WTC11 (cell line): ENCODE measurements around the gene SLC47A2. TPM values are rescaled to one million over a fixed set of nuclear protein-coding genes. Genes with fewer than 3 reads are reported as not detected.

Source experiments
- ATAC-seq: fragments of 200-7000 bp; cut with Tn5 transposase; 2 replicates; pipeline ENCODE4 v1.10.0; 2021; ENCODE audit warnings: mild to moderate bottlenecking, moderate library complexity
- CTCF ChIA-PET: fragments of 300-600 bp; sonication (Branson Sonifier 250); formaldehyde crosslinking; loops from one replicate; lab custom pipeline; 2021; ENCODE audit warnings: antibody characterized with exemption; lab: Charles Lee
- POLR2A ChIA-PET: fragments of 350-600 bp; sonication (Branson Sonifier 250); formaldehyde crosslinking; loops from one replicate; lab custom pipeline; 2021; ENCODE audit warnings: antibody characterized with exemption; lab: Charles Lee
- DNase-seq: peaks from one replicate; pipeline ENCODE4 v3.0.0; 2021; ENCODE audit warnings: low spot score
- H3K27ac Mint-ChIP-seq: 2 replicates; pipeline ENCODE4 v1.8.0; 2021; ENCODE audit warnings: mixed read lengths
- H3K27me3 Mint-ChIP-seq: 2 replicates; pipeline ENCODE4 v1.8.0; 2021; ENCODE audit warnings: low read depth, mild to moderate bottlenecking, moderate library complexity, mixed read lengths
- H3K36me3 Mint-ChIP-seq: 2 replicates; pipeline ENCODE4 v1.8.0; 2021; ENCODE audit warnings: mixed read lengths
- H3K4me1 Mint-ChIP-seq: 2 replicates; pipeline ENCODE4 v1.8.0; 2022; ENCODE audit warnings: mixed read lengths
- H3K4me3 Mint-ChIP-seq: 2 replicates; pipeline ENCODE4 v1.8.0; 2021; ENCODE audit warnings: mild to moderate bottlenecking, moderate library complexity, mixed read lengths
- H3K9me3 Mint-ChIP-seq: 2 replicates; pipeline ENCODE4 v1.8.0; 2021; ENCODE audit warnings: mixed read lengths
- CBFB ChIP-seq: sonication (generic); formaldehyde crosslinking; IDR thresholded peaks from 2 replicates; pipeline ENCODE4 v1.8.1; 2022; ENCODE audit warnings: mild to moderate bottlenecking, low read depth, missing genetic modification reagents
- CREM ChIP-seq: sonication (generic); formaldehyde crosslinking; IDR thresholded peaks from 2 replicates; pipeline ENCODE4 v1.8.1; 2022; ENCODE audit warnings: mild to moderate bottlenecking, missing genetic modification reagents, moderate library complexity
- IRF2 ChIP-seq: sonication (generic); formaldehyde crosslinking; IDR thresholded peaks from 2 replicates; pipeline ENCODE4 v1.8.0; 2022; ENCODE audit warnings: low read depth, missing genetic modification reagents, borderline replicate concordance
- JAZF1 ChIP-seq: fragments of 250-450 bp; sonication (Bioruptor Pico); IDR thresholded peaks from 2 replicates; pipeline ENCODE4 v1.9.0; 2021; ENCODE audit warnings: moderate library complexity, mild to moderate bottlenecking, inconsistent platforms
- NFATC4 ChIP-seq: fragments of 250-450 bp; sonication (Bioruptor Pico); IDR thresholded peaks from 2 replicates; pipeline ENCODE4 v1.9.0; 2021; ENCODE audit warnings: mild to moderate bottlenecking
- RELA ChIP-seq: sonication (generic); formaldehyde crosslinking; IDR thresholded peaks from 2 replicates; pipeline ENCODE4 v1.8.1; 2022; ENCODE audit warnings: missing genetic modification reagents, mild to moderate bottlenecking, borderline replicate concordance
- TEAD1 ChIP-seq: sonication (generic); formaldehyde crosslinking; IDR thresholded peaks from 2 replicates; pipeline ENCODE4 v1.8.0; 2022; ENCODE audit warnings: mild to moderate bottlenecking, missing genetic modification reagents
- TP53 ChIP-seq: sonication (generic); formaldehyde crosslinking; IDR thresholded peaks from 2 replicates; pipeline ENCODE4 v1.8.1; 2023; ENCODE audit warnings: mild to moderate bottlenecking, missing genetic modification reagents
- ZNF138 ChIP-seq: sonication (generic); formaldehyde crosslinking; conservative IDR thresholded peaks from 2 replicates; pipeline ENCODE4 v1.8.1; 2022; ENCODE audit warnings: mild to moderate bottlenecking, moderate library complexity, missing genetic modification reagents
- ZNF423 ChIP-seq: fragments of 250-450 bp; sonication (Bioruptor Pico); IDR thresholded peaks from 2 replicates; pipeline ENCODE4 v2.1.2; 2022; ENCODE audit warnings: mild to moderate bottlenecking, moderate library complexity
- ZNF671 ChIP-seq: fragments of 250-450 bp; sonication (Bioruptor Pico); IDR thresholded peaks from 2 replicates; pipeline ENCODE4 v1.8.0; 2021; ENCODE audit warnings: mild to moderate bottlenecking
- total RNA-seq: library from RNA; stranded (reverse); gene quantifications from 3 replicates; pipeline ENCODE4 v1.2.3, GENCODE V29; 2021
- TF ChIP-seq, protein P1 (sequence below): sonication (generic); formaldehyde crosslinking; IDR thresholded peaks from 2 replicates; pipeline ENCODE4 v1.8.0; 2022; ENCODE audit warnings: missing genetic modification reagents
- TF ChIP-seq, protein P2 (sequence below): sonication (generic); formaldehyde crosslinking; IDR thresholded peaks from 2 replicates; pipeline ENCODE4 v1.8.0; 2022; ENCODE audit warnings: mild to moderate bottlenecking, missing genetic modification reagents
- TF ChIP-seq, protein P3 (sequence below): fragments of 200-600 bp; IDR thresholded peaks from 2 replicates; pipeline ENCODE4 v1.8.0; 2022; ENCODE audit warnings: antibody characterized with exemption
- TF ChIP-seq, protein P4 (sequence below): sonication (generic); formaldehyde crosslinking; conservative IDR thresholded peaks from 2 replicates; pipeline ENCODE4 v1.8.1; 2023; ENCODE audit warnings: mild to moderate bottlenecking, low read depth, missing genetic modification reagents, moderate library complexity
- TF ChIP-seq, protein P5 (sequence below): sonication (generic); formaldehyde crosslinking; IDR thresholded peaks from 2 replicates; pipeline ENCODE4 v1.8.1; 2022; ENCODE audit warnings: mild to moderate bottlenecking, missing genetic modification reagents, moderate library complexity, borderline replicate concordance
- TF ChIP-seq, protein P6 (sequence below): sonication (generic); formaldehyde crosslinking; IDR thresholded peaks from 2 replicates; pipeline ENCODE4 v1.8.1; 2022; ENCODE audit warnings: missing genetic modification reagents, borderline replicate concordance
- TF ChIP-seq, protein P7 (sequence below): sonication (generic); formaldehyde crosslinking; IDR thresholded peaks from 2 replicates; pipeline ENCODE4 v1.8.0; 2022; ENCODE audit warnings: mild to moderate bottlenecking, missing genetic modification reagents

Gene SLC47A2
- total RNA-seq, 1 experiment from 2014 or later: not detected

DNA sequence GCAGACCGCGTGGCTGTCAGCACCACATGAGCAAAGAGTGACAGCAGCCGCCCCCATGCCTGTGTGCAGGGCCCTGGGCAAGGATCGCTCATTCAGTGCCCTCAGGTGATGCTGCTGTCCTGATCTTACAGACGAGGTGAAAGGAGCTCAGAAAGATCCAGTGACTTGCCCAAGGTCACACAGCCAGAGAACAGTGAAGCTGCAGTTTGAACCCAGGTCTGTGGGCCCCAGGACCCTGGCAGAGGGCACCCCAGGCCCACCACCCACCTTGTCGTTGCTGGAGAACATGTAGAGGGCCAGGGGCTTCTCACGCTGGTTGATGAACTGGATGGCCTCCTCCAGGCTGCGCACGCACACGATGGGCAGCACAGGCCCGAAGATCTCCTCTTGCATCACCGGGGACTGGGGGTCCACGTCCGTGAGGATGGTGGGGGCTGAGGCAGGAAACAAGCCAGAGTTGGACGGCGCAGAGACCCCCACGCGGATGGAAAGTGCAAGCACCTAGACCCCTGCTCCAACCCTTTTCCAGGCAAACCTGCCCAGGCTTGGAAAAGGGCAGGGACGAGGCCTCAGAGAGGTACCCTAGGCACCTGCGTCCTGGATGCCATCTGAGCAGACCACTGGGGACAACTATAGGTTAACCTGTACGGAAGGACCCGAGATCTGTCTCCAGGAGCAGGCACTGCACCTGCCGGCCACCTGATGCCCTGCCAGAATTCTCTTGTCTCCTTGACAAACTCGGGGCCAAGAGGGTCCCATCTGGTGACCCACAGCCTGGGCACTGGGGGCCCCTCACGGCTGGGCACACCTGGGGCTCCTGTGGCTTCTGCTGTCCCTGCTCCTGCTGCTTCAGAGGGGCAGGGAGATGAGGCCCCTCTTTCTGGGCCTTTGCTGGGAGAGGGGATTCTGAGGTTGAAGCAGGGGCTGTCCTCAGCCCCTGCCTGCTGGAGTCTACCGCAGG lies 23.1 kb upstream of the SLC47A2 start:
- POLR2A ChIA-PET: no interaction called here
- TF ChIP-seq ZNF138 (CRISPR knock-in tag): no peak
- CTCF ChIA-PET: no interaction called here

DNA sequence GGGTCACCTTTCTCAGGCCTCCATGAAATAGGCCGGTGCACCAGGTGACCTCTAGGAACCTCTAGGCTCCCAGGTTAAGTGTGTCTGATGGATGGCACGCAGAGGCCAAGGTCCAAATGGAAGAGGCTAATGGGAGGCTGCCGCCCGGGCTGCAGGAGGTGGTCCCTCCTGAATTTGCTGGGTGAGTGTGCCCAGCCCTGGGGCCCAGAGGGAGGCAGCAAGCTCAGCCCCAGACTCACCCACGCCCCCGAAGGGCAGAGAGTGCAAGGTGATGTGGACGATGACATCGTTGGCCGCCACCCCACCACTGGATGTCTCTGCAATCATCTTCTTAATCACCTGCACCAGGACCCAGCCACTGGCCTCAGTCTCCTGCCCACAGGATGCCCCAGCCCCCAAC lies 22.4 kb upstream of the SLC47A2 start:
- ChIA-PET CTCF (no interaction called here), POLR2A (no interaction called here)
- no peak overlapping the region for H3K27ac Mint-ChIP-seq
- no peak for DNase-seq
- H3K36me3 Mint-ChIP-seq: no peaks in the 10 kb centered on the region
- H3K9me3 Mint-ChIP-seq: no peaks in the 10 kb centered on the region
- no peak overlapping the region for H3K4me3 Mint-ChIP-seq
- ATAC-seq: no peak
- H3K4me1 Mint-ChIP-seq: 0 out of 2 replicates have a peak, but pooled peaks cover 3% of the 10 kb centered on the region
- H3K27me3 Mint-ChIP-seq: no peaks in the 10 kb centered on the region; the same call in 1 of the 2 replicates
- TF ChIP-seq JAZF1 (CRISPR knock-in tag): no peak
- TF ChIP-seq, protein P1, sequence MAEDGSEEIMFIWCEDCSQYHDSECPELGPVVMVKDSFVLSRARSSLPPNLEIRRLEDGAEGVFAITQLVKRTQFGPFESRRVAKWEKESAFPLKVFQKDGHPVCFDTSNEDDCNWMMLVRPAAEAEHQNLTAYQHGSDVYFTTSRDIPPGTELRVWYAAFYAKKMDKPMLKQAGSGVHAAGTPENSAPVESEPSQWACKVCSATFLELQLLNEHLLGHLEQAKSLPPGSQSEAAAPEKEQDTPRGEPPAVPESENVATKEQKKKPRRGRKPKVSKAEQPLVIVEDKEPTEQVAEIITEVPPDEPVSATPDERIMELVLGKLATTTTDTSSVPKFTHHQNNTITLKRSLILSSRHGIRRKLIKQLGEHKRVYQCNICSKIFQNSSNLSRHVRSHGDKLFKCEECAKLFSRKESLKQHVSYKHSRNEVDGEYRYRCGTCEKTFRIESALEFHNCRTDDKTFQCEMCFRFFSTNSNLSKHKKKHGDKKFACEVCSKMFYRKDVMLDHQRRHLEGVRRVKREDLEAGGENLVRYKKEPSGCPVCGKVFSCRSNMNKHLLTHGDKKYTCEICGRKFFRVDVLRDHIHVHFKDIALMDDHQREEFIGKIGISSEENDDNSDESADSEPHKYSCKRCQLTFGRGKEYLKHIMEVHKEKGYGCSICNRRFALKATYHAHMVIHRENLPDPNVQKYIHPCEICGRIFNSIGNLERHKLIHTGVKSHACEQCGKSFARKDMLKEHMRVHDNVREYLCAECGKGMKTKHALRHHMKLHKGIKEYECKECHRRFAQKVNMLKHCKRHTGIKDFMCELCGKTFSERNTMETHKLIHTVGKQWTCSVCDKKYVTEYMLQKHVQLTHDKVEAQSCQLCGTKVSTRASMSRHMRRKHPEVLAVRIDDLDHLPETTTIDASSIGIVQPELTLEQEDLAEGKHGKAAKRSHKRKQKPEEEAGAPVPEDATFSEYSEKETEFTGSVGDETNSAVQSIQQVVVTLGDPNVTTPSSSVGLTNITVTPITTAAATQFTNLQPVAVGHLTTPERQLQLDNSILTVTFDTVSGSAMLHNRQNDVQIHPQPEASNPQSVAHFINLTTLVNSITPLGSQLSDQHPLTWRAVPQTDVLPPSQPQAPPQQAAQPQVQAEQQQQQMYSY (CRISPR knock-in tag): no peak
- TF ChIP-seq CBFB (CRISPR knock-in tag): no peak
- TF ChIP-seq, protein P2, sequence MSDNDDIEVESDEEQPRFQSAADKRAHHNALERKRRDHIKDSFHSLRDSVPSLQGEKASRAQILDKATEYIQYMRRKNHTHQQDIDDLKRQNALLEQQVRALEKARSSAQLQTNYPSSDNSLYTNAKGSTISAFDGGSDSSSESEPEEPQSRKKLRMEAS (CRISPR knock-in tag): no peak
- TF ChIP-seq, protein P3, sequence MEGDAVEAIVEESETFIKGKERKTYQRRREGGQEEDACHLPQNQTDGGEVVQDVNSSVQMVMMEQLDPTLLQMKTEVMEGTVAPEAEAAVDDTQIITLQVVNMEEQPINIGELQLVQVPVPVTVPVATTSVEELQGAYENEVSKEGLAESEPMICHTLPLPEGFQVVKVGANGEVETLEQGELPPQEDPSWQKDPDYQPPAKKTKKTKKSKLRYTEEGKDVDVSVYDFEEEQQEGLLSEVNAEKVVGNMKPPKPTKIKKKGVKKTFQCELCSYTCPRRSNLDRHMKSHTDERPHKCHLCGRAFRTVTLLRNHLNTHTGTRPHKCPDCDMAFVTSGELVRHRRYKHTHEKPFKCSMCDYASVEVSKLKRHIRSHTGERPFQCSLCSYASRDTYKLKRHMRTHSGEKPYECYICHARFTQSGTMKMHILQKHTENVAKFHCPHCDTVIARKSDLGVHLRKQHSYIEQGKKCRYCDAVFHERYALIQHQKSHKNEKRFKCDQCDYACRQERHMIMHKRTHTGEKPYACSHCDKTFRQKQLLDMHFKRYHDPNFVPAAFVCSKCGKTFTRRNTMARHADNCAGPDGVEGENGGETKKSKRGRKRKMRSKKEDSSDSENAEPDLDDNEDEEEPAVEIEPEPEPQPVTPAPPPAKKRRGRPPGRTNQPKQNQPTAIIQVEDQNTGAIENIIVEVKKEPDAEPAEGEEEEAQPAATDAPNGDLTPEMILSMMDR: no peak
- TF ChIP-seq, protein P4, sequence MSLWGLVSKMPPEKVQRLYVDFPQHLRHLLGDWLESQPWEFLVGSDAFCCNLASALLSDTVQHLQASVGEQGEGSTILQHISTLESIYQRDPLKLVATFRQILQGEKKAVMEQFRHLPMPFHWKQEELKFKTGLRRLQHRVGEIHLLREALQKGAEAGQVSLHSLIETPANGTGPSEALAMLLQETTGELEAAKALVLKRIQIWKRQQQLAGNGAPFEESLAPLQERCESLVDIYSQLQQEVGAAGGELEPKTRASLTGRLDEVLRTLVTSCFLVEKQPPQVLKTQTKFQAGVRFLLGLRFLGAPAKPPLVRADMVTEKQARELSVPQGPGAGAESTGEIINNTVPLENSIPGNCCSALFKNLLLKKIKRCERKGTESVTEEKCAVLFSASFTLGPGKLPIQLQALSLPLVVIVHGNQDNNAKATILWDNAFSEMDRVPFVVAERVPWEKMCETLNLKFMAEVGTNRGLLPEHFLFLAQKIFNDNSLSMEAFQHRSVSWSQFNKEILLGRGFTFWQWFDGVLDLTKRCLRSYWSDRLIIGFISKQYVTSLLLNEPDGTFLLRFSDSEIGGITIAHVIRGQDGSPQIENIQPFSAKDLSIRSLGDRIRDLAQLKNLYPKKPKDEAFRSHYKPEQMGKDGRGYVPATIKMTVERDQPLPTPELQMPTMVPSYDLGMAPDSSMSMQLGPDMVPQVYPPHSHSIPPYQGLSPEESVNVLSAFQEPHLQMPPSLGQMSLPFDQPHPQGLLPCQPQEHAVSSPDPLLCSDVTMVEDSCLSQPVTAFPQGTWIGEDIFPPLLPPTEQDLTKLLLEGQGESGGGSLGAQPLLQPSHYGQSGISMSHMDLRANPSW (CRISPR knock-in tag): no peak
- TF ChIP-seq, protein P5, sequence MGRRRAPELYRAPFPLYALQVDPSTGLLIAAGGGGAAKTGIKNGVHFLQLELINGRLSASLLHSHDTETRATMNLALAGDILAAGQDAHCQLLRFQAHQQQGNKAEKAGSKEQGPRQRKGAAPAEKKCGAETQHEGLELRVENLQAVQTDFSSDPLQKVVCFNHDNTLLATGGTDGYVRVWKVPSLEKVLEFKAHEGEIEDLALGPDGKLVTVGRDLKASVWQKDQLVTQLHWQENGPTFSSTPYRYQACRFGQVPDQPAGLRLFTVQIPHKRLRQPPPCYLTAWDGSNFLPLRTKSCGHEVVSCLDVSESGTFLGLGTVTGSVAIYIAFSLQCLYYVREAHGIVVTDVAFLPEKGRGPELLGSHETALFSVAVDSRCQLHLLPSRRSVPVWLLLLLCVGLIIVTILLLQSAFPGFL: no peak
- no peak for TF ChIP-seq ZNF671 (CRISPR knock-in tag)
- no peak for TF ChIP-seq TEAD1
- TF ChIP-seq, protein P6, sequence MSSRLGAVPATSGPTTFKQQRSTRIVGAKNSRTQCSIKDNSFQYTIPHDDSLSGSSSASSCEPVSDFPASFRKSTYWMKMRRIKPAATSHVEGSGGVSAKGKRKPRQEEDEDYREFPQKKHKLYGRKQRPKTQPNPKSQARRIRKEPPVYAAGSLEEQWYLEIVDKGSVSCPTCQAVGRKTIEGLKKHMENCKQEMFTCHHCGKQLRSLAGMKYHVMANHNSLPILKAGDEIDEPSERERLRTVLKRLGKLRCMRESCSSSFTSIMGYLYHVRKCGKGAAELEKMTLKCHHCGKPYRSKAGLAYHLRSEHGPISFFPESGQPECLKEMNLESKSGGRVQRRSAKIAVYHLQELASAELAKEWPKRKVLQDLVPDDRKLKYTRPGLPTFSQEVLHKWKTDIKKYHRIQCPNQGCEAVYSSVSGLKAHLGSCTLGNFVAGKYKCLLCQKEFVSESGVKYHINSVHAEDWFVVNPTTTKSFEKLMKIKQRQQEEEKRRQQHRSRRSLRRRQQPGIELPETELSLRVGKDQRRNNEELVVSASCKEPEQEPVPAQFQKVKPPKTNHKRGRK (CRISPR knock-in tag): no peak
- TF ChIP-seq, protein P7, sequence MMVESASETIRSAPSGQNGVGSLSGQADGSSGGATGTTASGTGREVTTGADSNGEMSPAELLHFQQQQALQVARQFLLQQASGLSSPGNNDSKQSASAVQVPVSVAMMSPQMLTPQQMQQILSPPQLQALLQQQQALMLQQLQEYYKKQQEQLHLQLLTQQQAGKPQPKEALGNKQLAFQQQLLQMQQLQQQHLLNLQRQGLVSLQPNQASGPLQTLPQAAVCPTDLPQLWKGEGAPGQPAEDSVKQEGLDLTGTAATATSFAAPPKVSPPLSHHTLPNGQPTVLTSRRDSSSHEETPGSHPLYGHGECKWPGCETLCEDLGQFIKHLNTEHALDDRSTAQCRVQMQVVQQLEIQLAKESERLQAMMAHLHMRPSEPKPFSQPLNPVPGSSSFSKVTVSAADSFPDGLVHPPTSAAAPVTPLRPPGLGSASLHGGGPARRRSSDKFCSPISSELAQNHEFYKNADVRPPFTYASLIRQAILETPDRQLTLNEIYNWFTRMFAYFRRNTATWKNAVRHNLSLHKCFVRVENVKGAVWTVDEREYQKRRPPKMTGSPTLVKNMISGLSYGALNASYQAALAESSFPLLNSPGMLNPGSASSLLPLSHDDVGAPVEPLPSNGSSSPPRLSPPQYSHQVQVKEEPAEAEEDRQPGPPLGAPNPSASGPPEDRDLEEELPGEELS (CRISPR knock-in tag): no peak
- TF ChIP-seq NFATC4 (CRISPR knock-in tag): no peak
- no peak for TF ChIP-seq ZNF423 (CRISPR knock-in tag)
- TF ChIP-seq CREM (CRISPR knock-in tag): no peak
- TF ChIP-seq TP53 (CRISPR knock-in tag): no peak
- TF ChIP-seq RELA (CRISPR knock-in tag): no peak
- TF ChIP-seq IRF2 (CRISPR knock-in tag): no peak

More for the DNA sequence above, 23.1 kb upstream of the SLC47A2 start:
- H3K4me1 Mint-ChIP-seq: 0 out of 2 replicates have a peak, but pooled peaks cover 3% of the 10 kb centered on the region
- DNase-seq (no peak), ATAC-seq (no peak)
- H3K9me3 Mint-ChIP-seq: no peaks in the 10 kb centered on the region
- no peaks in the 10 kb centered on the region for H3K36me3 Mint-ChIP-seq
- no peak overlapping the region for H3K4me3 Mint-ChIP-seq
- no peak overlapping the region for H3K27ac Mint-ChIP-seq
- H3K27me3 Mint-ChIP-seq: no peaks in the 10 kb centered on the region; the same call in 1 of the 2 replicates
